NB4 (cell line): ENCODE data around the gene CAPN10.
A peak's percentile ranks its signal among the peaks of the same experiment; 100 is the strongest.

Experiments
- DNase-seq: peaks from one replicate; pipeline ENCODE4 v3.0.0; 2010; ENCODE audit warnings: low read depth
- H3K4me3 ChIP-seq: one replicate; pipeline ENCODE4 v1.5.1; 2011; ENCODE audit warnings: mild to moderate bottlenecking, low read depth, low read length, moderate library complexity
- MYC ChIP-seq: IDR thresholded peaks from 2 replicates; pipeline ENCODE4 v1.6.1; 2011; ENCODE audit warnings: low read depth, low read length
- POLR2A ChIP-seq: IDR thresholded peaks from 2 replicates; pipeline ENCODE4 v1.6.1; 2011; ENCODE audit warnings: mild to moderate bottlenecking; ENCODE audit not compliant: insufficient read length; ENCODE audit errors: extremely low read depth
- TF ChIP-seq, protein P1 (sequence below): IDR thresholded peaks from one replicate; pipeline ENCODE4 v1.5.1; 2012; ENCODE audit warnings: low read depth, low read length
- TF ChIP-seq, protein P2 (sequence below): IDR thresholded peaks from 2 replicates; pipeline ENCODE4 v1.6.1; 2011; ENCODE audit warnings: low read depth, low read length

CAPN10 gene

DNA sequence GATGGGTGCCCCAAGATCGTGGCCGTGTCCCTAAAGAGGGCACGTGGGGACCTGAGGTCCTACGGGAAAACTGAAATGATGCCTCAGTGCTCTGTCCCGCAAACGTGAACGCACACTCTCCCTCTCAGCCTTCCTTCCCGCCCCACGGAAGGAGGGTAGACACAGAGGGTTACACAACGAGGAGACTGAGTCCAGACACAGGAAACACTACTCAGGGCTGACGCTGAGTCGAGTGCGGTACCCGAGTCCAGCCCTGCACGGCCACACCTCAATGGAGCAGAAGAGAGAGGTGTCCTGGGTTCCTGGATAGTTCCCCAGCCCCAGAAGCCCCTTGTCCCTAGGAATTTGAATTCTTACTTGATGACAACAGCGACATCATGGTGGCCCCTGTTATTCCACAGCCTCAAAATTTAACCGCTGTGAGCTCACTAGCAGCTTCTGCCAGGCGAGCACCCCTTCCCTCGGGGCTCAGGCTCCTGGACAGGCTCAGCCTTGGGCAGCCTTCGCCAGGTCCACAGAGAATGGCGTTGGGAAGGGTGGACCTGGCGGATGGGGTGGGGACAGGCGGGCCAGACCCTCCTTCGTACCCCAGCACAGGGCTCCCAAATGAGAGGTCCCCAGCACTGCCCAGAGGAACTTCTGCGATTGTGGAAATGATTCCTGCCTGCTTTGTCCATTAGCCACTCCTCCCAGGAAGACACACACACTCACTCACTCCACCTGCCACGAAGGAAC is 19.2 kb upstream of the CAPN10 start:
- peak overlapping the region; percentile 49 for H3K4me3 ChIP-seq
- TF ChIP-seq POLR2A: no peak
- TF ChIP-seq, protein P1, sequence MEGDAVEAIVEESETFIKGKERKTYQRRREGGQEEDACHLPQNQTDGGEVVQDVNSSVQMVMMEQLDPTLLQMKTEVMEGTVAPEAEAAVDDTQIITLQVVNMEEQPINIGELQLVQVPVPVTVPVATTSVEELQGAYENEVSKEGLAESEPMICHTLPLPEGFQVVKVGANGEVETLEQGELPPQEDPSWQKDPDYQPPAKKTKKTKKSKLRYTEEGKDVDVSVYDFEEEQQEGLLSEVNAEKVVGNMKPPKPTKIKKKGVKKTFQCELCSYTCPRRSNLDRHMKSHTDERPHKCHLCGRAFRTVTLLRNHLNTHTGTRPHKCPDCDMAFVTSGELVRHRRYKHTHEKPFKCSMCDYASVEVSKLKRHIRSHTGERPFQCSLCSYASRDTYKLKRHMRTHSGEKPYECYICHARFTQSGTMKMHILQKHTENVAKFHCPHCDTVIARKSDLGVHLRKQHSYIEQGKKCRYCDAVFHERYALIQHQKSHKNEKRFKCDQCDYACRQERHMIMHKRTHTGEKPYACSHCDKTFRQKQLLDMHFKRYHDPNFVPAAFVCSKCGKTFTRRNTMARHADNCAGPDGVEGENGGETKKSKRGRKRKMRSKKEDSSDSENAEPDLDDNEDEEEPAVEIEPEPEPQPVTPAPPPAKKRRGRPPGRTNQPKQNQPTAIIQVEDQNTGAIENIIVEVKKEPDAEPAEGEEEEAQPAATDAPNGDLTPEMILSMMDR: peak; percentile 1
- DNase-seq: peak; percentile 46

DNA sequence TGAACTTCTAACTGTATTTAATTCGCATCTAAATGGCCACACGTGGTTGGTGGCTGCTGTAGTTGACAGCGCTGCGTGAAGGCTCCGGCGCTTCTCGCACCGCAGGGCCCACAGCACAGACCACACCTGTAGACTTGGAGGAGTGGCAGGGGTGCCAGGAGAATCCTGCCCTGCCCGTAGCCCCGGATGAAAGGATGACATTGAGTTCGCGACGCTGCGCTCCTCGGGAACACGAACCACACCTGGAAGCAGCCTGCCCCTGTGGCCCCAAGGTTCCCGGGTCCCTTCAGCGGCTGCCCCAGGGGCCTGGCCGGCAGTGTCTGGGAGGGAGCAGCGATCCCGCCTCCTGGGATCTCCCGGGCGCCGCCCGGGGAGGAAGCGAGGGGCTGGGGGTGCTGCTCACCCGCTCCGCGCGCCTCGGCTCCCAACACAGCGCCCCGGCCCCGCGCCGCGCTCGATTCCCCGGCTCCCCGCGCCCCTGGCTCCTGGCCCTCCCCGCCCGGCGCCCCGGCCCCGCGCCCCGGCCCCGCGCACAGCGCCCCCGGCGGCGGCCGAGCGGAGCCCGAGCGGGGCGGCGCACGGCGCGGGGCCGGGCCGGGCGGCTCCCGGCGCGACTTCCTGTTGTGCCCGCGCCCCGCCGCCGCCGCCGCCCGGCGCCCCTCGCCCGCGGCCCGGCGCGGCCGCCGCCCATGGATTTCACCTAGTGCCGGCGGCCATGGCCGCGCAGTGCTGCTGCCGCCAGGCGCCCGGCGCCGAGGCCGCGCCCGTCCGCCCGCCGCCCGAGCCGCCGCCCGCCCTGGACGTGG is 18.5 kb upstream of the CAPN10 start, which contains the start of gene RNPEPL1:
TSS of gene RNPEPL1 (plus strand) at position 613 of the 806 bp plus-strand sequence. CDS start at position 716, 103 bp downstream.
- peak within 1 kb of the TSS; percentile 49 for H3K4me3 ChIP-seq
- TF ChIP-seq, protein P1: no peak
- TF ChIP-seq MYC: no peak
- TF ChIP-seq, protein P2, sequence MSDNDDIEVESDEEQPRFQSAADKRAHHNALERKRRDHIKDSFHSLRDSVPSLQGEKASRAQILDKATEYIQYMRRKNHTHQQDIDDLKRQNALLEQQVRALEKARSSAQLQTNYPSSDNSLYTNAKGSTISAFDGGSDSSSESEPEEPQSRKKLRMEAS: peak; percentile 68
- TF ChIP-seq POLR2A: no peak
- peak; percentile 60 for DNase-seq

DNA sequence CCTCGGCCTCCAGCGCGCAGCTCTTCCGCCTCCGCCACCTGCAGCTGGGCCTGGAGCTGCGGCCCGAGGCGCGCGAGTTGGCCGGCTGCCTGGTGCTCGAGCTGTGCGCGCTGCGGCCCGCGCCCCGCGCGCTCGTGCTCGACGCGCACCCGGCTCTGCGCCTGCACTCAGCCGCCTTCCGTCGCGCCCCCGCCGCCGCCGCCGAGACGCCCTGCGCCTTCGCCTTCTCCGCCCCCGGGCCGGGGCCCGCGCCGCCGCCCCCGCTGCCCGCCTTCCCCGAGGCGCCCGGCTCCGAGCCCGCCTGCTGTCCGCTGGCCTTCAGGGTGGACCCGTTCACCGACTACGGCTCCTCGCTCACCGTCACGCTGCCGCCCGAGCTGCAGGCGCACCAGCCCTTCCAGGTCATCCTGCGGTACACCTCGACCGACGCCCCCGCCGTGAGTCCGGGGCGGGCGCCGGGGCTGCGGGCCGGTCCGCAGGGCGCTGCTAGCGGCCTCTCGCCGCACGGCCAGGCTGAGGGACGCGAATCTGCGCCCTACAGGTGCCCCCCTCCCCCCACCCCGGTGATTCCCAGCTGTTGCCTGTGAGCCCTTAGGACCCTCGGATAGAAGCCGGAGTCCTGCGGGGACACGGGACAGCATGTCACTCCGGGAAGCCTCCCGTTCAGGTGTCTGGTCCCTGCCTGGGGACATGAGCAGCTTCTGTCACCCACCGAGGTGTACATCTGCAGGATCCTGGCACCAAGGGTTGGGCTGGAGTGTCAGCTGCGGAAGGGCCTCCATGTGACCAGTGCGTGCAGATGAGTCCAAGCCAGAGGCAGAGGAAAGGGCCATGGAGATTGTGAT is 17.6 kb upstream of the CAPN10 start:
- DNase-seq: peak; percentile 73
- H3K4me3 ChIP-seq: peak overlapping the region; percentile 42
- TF ChIP-seq, protein P1: no peak
- TF ChIP-seq, protein P2: no peak
- TF ChIP-seq POLR2A: no peak
- TF ChIP-seq MYC: no peak

DNA sequence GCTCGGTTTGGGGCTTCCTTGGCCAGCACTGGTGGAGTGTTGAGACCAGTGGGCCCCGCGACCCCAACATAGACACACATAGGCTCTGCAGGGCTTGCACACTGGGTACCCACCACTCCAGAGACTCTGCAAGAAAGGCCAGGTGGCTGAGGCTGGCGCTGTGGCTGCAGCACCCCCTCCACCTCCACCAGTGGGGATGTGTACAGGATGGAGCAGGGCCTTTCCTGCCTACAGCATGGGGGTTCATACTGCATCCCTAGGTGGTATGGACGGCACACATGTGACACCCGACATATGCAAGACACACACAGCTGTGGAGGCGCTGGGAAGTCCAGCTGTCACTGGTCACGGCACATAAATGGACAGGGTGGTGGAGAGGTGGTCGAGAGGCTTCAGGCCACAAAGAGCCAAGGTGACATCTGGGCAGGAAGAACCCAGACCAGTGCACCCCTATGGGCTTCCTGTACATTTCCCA is 17.0 kb upstream of the CAPN10 start:
- TF ChIP-seq MYC: no peak
- TF ChIP-seq, protein P2: no peak
- no peak overlapping the region for H3K4me3 ChIP-seq
- no peak for DNase-seq

DNA sequence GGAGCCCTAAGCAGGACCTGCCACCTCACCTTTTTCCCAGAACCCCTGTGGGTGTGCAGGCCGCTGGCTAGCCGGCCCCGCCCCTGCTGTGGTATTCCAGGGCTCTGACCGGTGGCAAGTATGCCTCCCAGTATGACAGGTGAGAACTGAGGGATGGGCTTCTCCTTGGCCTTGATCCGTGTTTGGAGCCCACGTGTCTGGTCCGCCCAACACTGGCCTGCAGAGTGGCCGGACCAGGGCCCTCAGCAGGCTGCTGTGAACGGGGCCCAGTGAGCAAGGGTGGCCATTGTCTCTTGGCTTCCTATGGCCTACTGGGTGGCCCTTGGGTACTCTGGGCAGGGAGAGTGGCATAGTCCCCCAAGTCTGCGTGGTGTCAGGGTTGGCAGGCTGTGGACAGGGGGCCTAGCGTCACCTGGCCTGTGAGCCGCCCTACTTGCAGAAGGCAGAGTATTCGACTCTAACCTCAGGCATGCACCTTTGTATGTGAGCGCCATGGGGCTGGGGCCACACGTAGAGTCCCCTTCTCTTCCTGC is 16.5 kb upstream of the CAPN10 start:
- no peak overlapping the region for H3K4me3 ChIP-seq
- TF ChIP-seq, protein P2: no peak
- TF ChIP-seq, protein P1: no peak
- no peak for DNase-seq
